Spleen (tissue), 11 donors: Measurements from ENCODE around the gene TBL1X. TPM values are rescaled to one million over a fixed set of nuclear protein-coding genes. Genes with fewer than 3 reads are reported as not detected.

Experiments used
- DNase-seq: peaks from one replicate; pipeline ENCODE4 v3.0.0-alpha.2; 2020
- H3K27ac ChIP-seq, 8 donors: fragments of 200-600 bp; sonication (generic) in 7 of 8; 1 replicate in 4 of 8; 2 replicates in 4 of 8; pipeline versions ENCODE4 v1.5.0 to v1.8.0; 2016 to 2021; ENCODE audit warnings: inconsistent platforms in 4 of 8, mild to moderate bottlenecking in 4 of 8, moderate library complexity in 1 of 8
- H3K27me3 ChIP-seq, 7 donors: fragments of 200-600 bp; sonication (generic) in 6 of 7; replicated peaks in 1 of 7; 1 replicate in 4 of 7; 2 replicates in 3 of 7; pipeline versions ENCODE4 v1.5.0 to v1.8.0; 2016 to 2021; ENCODE audit warnings: inconsistent platforms in 3 of 7, mild to moderate bottlenecking in 1 of 7
- H3K36me3 ChIP-seq, 6 donors: fragments of 200-600 bp; sonication (generic) in 5 of 6; 1 replicate in 4 of 6; 2 replicates in 2 of 6; pipeline versions ENCODE4 v1.5.0 to v1.8.0; 2016 to 2021; ENCODE audit warnings: inconsistent platforms in 2 of 6
- H3K4me1 ChIP-seq, 6 donors: fragments of 200-600 bp; sonication (generic) in 5 of 6; 1 replicate in 3 of 6; 2 replicates in 3 of 6; pipeline versions ENCODE4 v1.5.0 to v1.8.0; 2016 to 2021; ENCODE audit warnings: inconsistent platforms in 3 of 6
- H3K4me3 ChIP-seq, 8 donors: fragments of 200-600 bp; sonication (generic) in 7 of 8; 1 replicate in 4 of 8; 2 replicates in 4 of 8; pipeline versions ENCODE4 v1.5.0 to v1.8.0; 2016 to 2021; ENCODE audit warnings: inconsistent platforms in 4 of 8, mild to moderate bottlenecking in 4 of 8, moderate library complexity in 2 of 8
- H3K9me3 ChIP-seq, 8 donors: fragments of 200-600 bp; sonication (generic) in 7 of 8; 1 replicate in 4 of 8; 2 replicates in 4 of 8; pipeline versions ENCODE4 v1.5.0 to v1.8.0; 2016 to 2021; ENCODE audit warnings: inconsistent platforms in 4 of 8
- CTCF ChIP-seq, 11 experiments: fragments of 200-600 bp in 7 of 11; fragments of 450-650 bp in 4 of 11; sonication (generic) in 4 of 11; IDR thresholded peaks in 8 of 11; conservative IDR thresholded peaks in 3 of 11; 1 replicate in 7 of 11; 2 replicates in 4 of 11; pipeline versions ENCODE4 v1.4.0 to v1.8.0; 2016 to 2021; ENCODE audit warnings: antibody characterized with exemption in 11 of 11, inconsistent platforms in 4 of 11, mild to moderate bottlenecking in 1 of 11
- POLR2A ChIP-seq, 3 donors: fragments of 450-650 bp; IDR thresholded peaks; one replicate each; pipeline ENCODE4 v1.5.1; 2017; ENCODE audit warnings: antibody characterized with exemption in 3 of 3, mild to moderate bottlenecking in 1 of 3
- POLR2AphosphoS5 ChIP-seq, 3 donors: sonication (generic); formaldehyde crosslinking; IDR thresholded peaks; one replicate each; pipeline ENCODE4 v1.5.1; 2017; ENCODE audit warnings: antibody characterized with exemption in 3 of 3
- WGBS, 5 donors: extraction: QIAGEN DNeasy Blood & Tissue Kit in 3 of 5; methylation state at CpG; one replicate each; pipeline versions ENCODE4 v1.1.5 to v1.1.7; 2013 to 2018; 5-methylcytosine and 5-hydroxymethylcytosine counted together
- intact Hi-C: fragments of 100-400 bp; cut with DNase I; formaldehyde crosslinking; loops from one replicate; pipeline ENCODE4 v1.15.0; 2023; ENCODE audit warnings: low total_unique reads
- polyA plus RNA-seq, 3 donors: library from polyadenylated mRNA; stranded (reverse); fragments of 200-250 nt; gene quantifications; one replicate each; pipeline ENCODE4 v1.2.1, GENCODE V29; 2013
- total RNA-seq, 7 donors: library from RNA; depleted of rRNA in 3 of 7; stranded (reverse); fragments of >200 nt in 3 of 7; fragmentation: NEBNext Ultra II Directional in 4 of 7; extraction: Animal tissue kit (Norgen Biotek cat#: 25700) in 4 of 7; gene quantifications; one replicate each; pipeline versions ENCODE4 v1.1.0 to v1.2.1, GENCODE V29; 2016 to 2021
- donor health status: healthy with polysubstance abuse.
- donor health status: DM: no; HTN: no; CAD: no; lungs with moderate emphysema.
- donor health status: DM: no; HTN: no; CAD: no.
- donor health status: Bipolar disorder and iron deficiency.
- donor health status: healthy.
- donor health status: DM: no; HTN: no; CAD: no.
- donor health status: DM: yes; HTN: yes; CAD: no.

TBL1X gene
- total and polyA plus RNA-seq, 10 donors, result 3.0 to 37.2 (median 21.4) TPM

GRCh38 chrX:9710332-9710731 is 245.5 kb downstream of the TBL1X start:
- no peak for DNase-seq

GRCh38 chrX:9717376-9717775 is 252.5 kb downstream of the TBL1X start:
- WGBS, 5 donors, result 95 to 97% (median 97%) methylated on average over 20 to 21 of the region's 21 CpGs
- TF ChIP-seq POLR2A (IDR thresholded peaks at IDR 0.05), result no peak
- TF ChIP-seq CTCF (IDR thresholded peaks at IDR 0.05 in 8 of 11, conservative IDR thresholded peaks at IDR 0.05 in 3 of 11), result no peak
- no peak for TF ChIP-seq POLR2AphosphoS5 (IDR thresholded peaks at IDR 0.05)
- Histone ChIP-seq H3K27me3 (no peaks in the 10 kb centered on the region), H3K27ac (no peak overlapping the region), H3K36me3 (peaks cover 0 to 88% (median 13%) of the 10 kb centered on the region in 6 donors), H3K9me3 (peaks cover 0 to 21% (median 2%) of the 10 kb centered on the region in 8 donors), H3K4me1 (no peaks in the 10 kb centered on the region), H3K4me3 (no peak overlapping the region)
- intact Hi-C loops, result no loop called here
- DNase-seq, result no peak

More at GRCh38 chrX:9710332-9710731, 245.5 kb downstream of the TBL1X start:
- no peak overlapping the region for H3K27ac ChIP-seq
- WGBS, 5 donors, result 67 to 90% (median 87%) methylated on average over 8 of the region's 8 CpGs
- TF ChIP-seq POLR2A (IDR thresholded peaks at IDR 0.05), result no peak
- TF ChIP-seq CTCF (IDR thresholded peaks at IDR 0.05 in 8 of 11, conservative IDR thresholded peaks at IDR 0.05 in 3 of 11), result no peak
- TF ChIP-seq POLR2AphosphoS5 (IDR thresholded peaks at IDR 0.05), result no peak
- peaks cover 0 to 72% (median 19%) of the 10 kb centered on the region in 6 donors for H3K36me3 ChIP-seq
- H3K4me1 ChIP-seq, result peaks cover 0 to 9% (median 3%) of the 10 kb centered on the region in 6 donors
- no peak overlapping the region for H3K4me3 ChIP-seq
- intact Hi-C loops, result loop anchor here (5.0 kb wide), 2 partner anchors 738 to 963 kb away; no protein-coding TSS in a partner anchor
- peaks cover 0 to under 1% (median 0%) of the 10 kb centered on the region in 8 donors for H3K9me3 ChIP-seq
- no peaks in the 10 kb centered on the region for H3K27me3 ChIP-seq

- TF ChIP-seq POLR2AphosphoS5 (IDR thresholded peaks at IDR 0.05) (no peak), CTCF (IDR thresholded peaks at IDR 0.05 in 8 of 11, conservative IDR thresholded peaks at IDR 0.05 in 3 of 11) (no peak), POLR2A (IDR thresholded peaks at IDR 0.05) (no peak)
- 65 to 91% (median 86%) methylated on average over 2 of the region's 2 CpGs for WGBS, 5 donors
- peaks cover 0 to 15% (median 3%) of the 10 kb centered on the region in 6 donors for H3K36me3 ChIP-seq
- H3K4me3 ChIP-seq, result no peak overlapping the region
- H3K9me3 ChIP-seq, result peaks cover 2 to 71% (median 31%) of the 10 kb centered on the region in 8 donors
- H3K27me3 ChIP-seq, result no peaks in the 10 kb centered on the region
- no peak for DNase-seq
- H3K4me1 ChIP-seq, result no peaks in the 10 kb centered on the region
- no peak overlapping the region for H3K27ac ChIP-seq
- intact Hi-C loops, result no loop called here
These were observed 259.9 kb downstream of the TBL1X start for GRCh38 chrX:9724711-9725110.

- Histone ChIP-seq H3K36me3 (no peaks in the 10 kb centered on the region), H3K4me3 (no peak overlapping the region), H3K9me3 (peaks cover 2 to 41% (median 22%) of the 10 kb centered on the region in 8 donors), H3K27me3 (no peaks in the 10 kb centered on the region), H3K27ac (no peak overlapping the region), H3K4me1 (no peaks in the 10 kb centered on the region)
- TF ChIP-seq POLR2A (IDR thresholded peaks at IDR 0.05) (no peak), POLR2AphosphoS5 (IDR thresholded peaks at IDR 0.05) (no peak), CTCF (IDR thresholded peaks at IDR 0.05 in 8 of 11, conservative IDR thresholded peaks at IDR 0.05 in 3 of 11) (no peak)
- WGBS, 5 donors, result 79 to 91% (median 80%) methylated on average over 3 of the region's 3 CpGs
- no peak for DNase-seq
- intact Hi-C loops, result no loop called here
These were observed 263.4 kb downstream of the TBL1X start for GRCh38 chrX:9728261-9728660.
